GM10266 (cell line): ENCODE results near the gene ICAM4.

Source experiments
- DNase-seq: peaks from one replicate; pipeline ENCODE4 v3.0.0; 2012; ENCODE audit errors: extremely low spot score
- CTCF ChIP-seq: IDR thresholded peaks from 2 replicates; pipeline ENCODE4 v1.5.1; 2012; ENCODE audit warnings: mild to moderate bottlenecking, low read depth; ENCODE audit not compliant: control insufficient read depth, insufficient read depth; ENCODE audit errors: missing control alignments

The ICAM4 gene

GRCh38 chr19:10288662-10289166 is 2.0 kb downstream of the ICAM4 start:
- peak; percentile 84 for DNase-seq
- TF ChIP-seq CTCF: no peak

GRCh38 chr19:10289167-10289835 is 2.5 kb downstream of the ICAM4 start:
- DNase-seq: peak; percentile 71

GRCh38 chr19:10289836-10290356 is 3.1 kb downstream of the ICAM4 start, which contains the start of gene ICAM5:
Gene ICAM5 (plus strand): TSS chr19:10289952. CDS start chr19:10290044, 92 bp downstream.
- TF ChIP-seq CTCF: no peak
- no peak for DNase-seq

More at GRCh38 chr19:10289167-10289835, 2.5 kb downstream of the ICAM4 start:
- TF ChIP-seq CTCF: no peak

GRCh38 chr19:10290357-10290875 is 3.7 kb downstream of the ICAM4 start:
- DNase-seq: no peak
- TF ChIP-seq CTCF: no peak

- TF ChIP-seq CTCF: no peak
- DNase-seq: peak; percentile 82
These were observed 4.3 kb downstream of the ICAM4 start for GRCh38 chr19:10290876-10291553.

- no peak for TF ChIP-seq CTCF
- DNase-seq: no peak
These were observed 4.9 kb downstream of the ICAM4 start for GRCh38 chr19:10291554-10292205.
